ENCODE results near the gene CD36. TPM values are rescaled to one million over a fixed set of nuclear protein-coding genes. Genes with fewer than 3 reads are reported as not detected.

The CD36 gene
- 1 to 10 TPM; 5.7 to 7.2 TPM for total RNA-seq

- TF ChIP-seq CTCF (IDR thresholded peaks at IDR 0.05): no peak
- TF ChIP-seq POLR2AphosphoS5 (IDR thresholded peaks at IDR 0.05): no peak
- no peak for TF ChIP-seq POLR2A (IDR thresholded peaks at IDR 0.05)
- H3K4me3 ChIP-seq: no peak within 1 kb of the TSS
- no peaks in the 10 kb centered on the region for H3K9me3 ChIP-seq
- 87% methylated on average over 4 of the region's 4 CpGs for WGBS
- no peaks in the 10 kb centered on the region for H3K4me1 ChIP-seq (replicated peaks)
- intact Hi-C loops (cut with DNase I): no loop called here
- H3K36me3 ChIP-seq: no peaks in the 10 kb centered on the region
- H3K27ac ChIP-seq: no peak within 1 kb of the TSS
- no peak for DNase-seq (ENCODE audit: low spot score)
- H3K27me3 ChIP-seq (replicated peaks; ENCODE audit: insufficient read depth): no peaks in the 10 kb centered on the region
Measured at GRCh38 chr7:80637911-80638765, at the start of gene CD36. TSS of gene CD36 (plus strand) at chr7:80638642. CDS start at chr7:80646741, 8,099 bp downstream.

GRCh38 chr7:80589631-80590030 is 48.8 kb upstream of the CD36 start:
- intact Hi-C loops (cut with DNase I): no loop called here
- no peaks in the 10 kb centered on the region for H3K27me3 ChIP-seq (replicated peaks; ENCODE audit: insufficient read depth)
- 63% methylated on average over 1 of the region's 1 CpG for WGBS
- no peak overlapping the region for H3K4me3 ChIP-seq
- no peaks in the 10 kb centered on the region for H3K4me1 ChIP-seq (replicated peaks)
- no peak overlapping the region for H3K27ac ChIP-seq
- no peaks in the 10 kb centered on the region for H3K36me3 ChIP-seq
- DNase-seq (ENCODE audit: low spot score): no peak
- no peak for TF ChIP-seq POLR2A (IDR thresholded peaks at IDR 0.05)
- TF ChIP-seq POLR2AphosphoS5 (IDR thresholded peaks at IDR 0.05): no peak
- no peak for TF ChIP-seq CTCF (IDR thresholded peaks at IDR 0.05)
- no peaks in the 10 kb centered on the region for H3K9me3 ChIP-seq

GRCh38 chr7:80591654-80592053 is 46.8 kb upstream of the CD36 start:
- H3K4me1 ChIP-seq (replicated peaks): no peaks in the 10 kb centered on the region
- DNase-seq (ENCODE audit: low spot score): no peak
- no peak for TF ChIP-seq POLR2A (IDR thresholded peaks at IDR 0.05)
- no peak for TF ChIP-seq POLR2AphosphoS5 (IDR thresholded peaks at IDR 0.05)
- TF ChIP-seq CTCF (IDR thresholded peaks at IDR 0.05): no peak
- no peak overlapping the region for H3K27ac ChIP-seq
- H3K9me3 ChIP-seq: no peaks in the 10 kb centered on the region
- 69% methylated on average over 1 of the region's 1 CpG for WGBS
- no peaks in the 10 kb centered on the region for H3K27me3 ChIP-seq (replicated peaks; ENCODE audit: insufficient read depth)
- intact Hi-C loops (cut with DNase I): no loop called here
- no peaks in the 10 kb centered on the region for H3K36me3 ChIP-seq
- H3K4me3 ChIP-seq: no peak overlapping the region

GRCh38 chr7:80593869-80594586 is 44.4 kb upstream of the CD36 start:
- TF ChIP-seq POLR2AphosphoS5 (IDR thresholded peaks at IDR 0.05) (no peak), CTCF (IDR thresholded peaks at IDR 0.05) (no peak), POLR2A (IDR thresholded peaks at IDR 0.05) (no peak)
- H3K27me3 ChIP-seq (replicated peaks; ENCODE audit: insufficient read depth): no peaks in the 10 kb centered on the region
- intact Hi-C loops (cut with DNase I): no loop called here
- H3K27ac ChIP-seq: no peak overlapping the region
- H3K4me3 ChIP-seq: no peak overlapping the region
- no peak for DNase-seq (ENCODE audit: low spot score)
- H3K36me3 ChIP-seq: no peaks in the 10 kb centered on the region
- 69% methylated on average over 7 of the region's 7 CpGs for WGBS
- no peaks in the 10 kb centered on the region for H3K4me1 ChIP-seq (replicated peaks)
- no peaks in the 10 kb centered on the region for H3K9me3 ChIP-seq

Measured in prostate gland (tissue), 2 donors.